Type B pancreatic cell (in vitro differentiated cells): ENCODE data around the gene TTR. TPM values are rescaled to one million over a fixed set of nuclear protein-coding genes. Genes with fewer than 3 reads are reported as not detected.

ENCODE experiments used
- DNase-seq: peaks from one replicate; pipeline ENCODE4 v3.0.0; 2021; ENCODE audit warnings: mixed read lengths; ENCODE audit not compliant: unreplicated experiment; ENCODE audit errors: extremely low spot score
- H3K27ac Mint-ChIP-seq: 2 replicates; pipeline ENCODE4 v1.8.0; 2021; ENCODE audit warnings: mild to moderate bottlenecking, mixed read lengths
- H3K27me3 Mint-ChIP-seq: 2 replicates; pipeline ENCODE4 v1.8.0; 2021; ENCODE audit warnings: mixed read lengths
- H3K36me3 Mint-ChIP-seq: 2 replicates; pipeline ENCODE4 v1.8.0; 2021; ENCODE audit warnings: mixed read lengths
- H3K4me1 Mint-ChIP-seq: one replicate; pipeline ENCODE4 v1.8.0; 2021; ENCODE audit warnings: mixed read lengths; ENCODE audit not compliant: unreplicated experiment
- H3K4me3 Mint-ChIP-seq: 2 replicates; pipeline ENCODE4 v1.8.0; 2021; ENCODE audit warnings: mild to moderate bottlenecking, mixed read lengths
- H3K9me3 Mint-ChIP-seq: 2 replicates; pipeline ENCODE4 v1.8.0; 2021; ENCODE audit warnings: mixed read lengths
- CTCF ChIP-seq: fragments of 200-600 bp; sonication (generic); conservative IDR thresholded peaks from 2 replicates; pipeline ENCODE4 v1.5.0; 2021; ENCODE audit warnings: antibody characterized with exemption, mild to moderate bottlenecking
- total RNA-seq: library from RNA; stranded (reverse); gene quantifications from 2 replicates; pipeline ENCODE4 v1.2.1, GENCODE V29; 2021; ENCODE audit warnings: low replicate concordance

Gene TTR
- total RNA-seq, 1 donor from 2014 or later = 2,711 TPM

GRCh38 chr18:31643003-31643402, 51.3 kb downstream of the TTR start:
- Mint-ChIP-seq H3K4me3 (no peak overlapping the region), H3K27ac (no peak overlapping the region), H3K4me1 (peaks cover 15% of the 10 kb centered on the region), H3K36me3 (peaks cover 22% of the 10 kb centered on the region), H3K27me3 (no peaks in the 10 kb centered on the region), H3K9me3 (peaks cover 7% of the 10 kb centered on the region)
- TF ChIP-seq CTCF = no peak
- no peak for DNase-seq

- Mint-ChIP-seq H3K9me3 (no peaks in the 10 kb centered on the region), H3K27ac (no peak overlapping the region), H3K4me3 (no peak overlapping the region), H3K27me3 (no peaks in the 10 kb centered on the region), H3K4me1 (peaks cover 28% of the 10 kb centered on the region), H3K36me3 (peaks cover 12% of the 10 kb centered on the region)
- TF ChIP-seq CTCF = no peak
- no peak for DNase-seq
Observed at GRCh38 chr18:31645411-31645810, 53.7 kb downstream of the TTR start.

GRCh38 chr18:31646332-31647126, 54.9 kb downstream of the TTR start:
- Mint-ChIP-seq H3K4me1 (peaks cover 28% of the 10 kb centered on the region), H3K27me3 (no peaks in the 10 kb centered on the region), H3K9me3 (no peaks in the 10 kb centered on the region), H3K27ac (peak overlapping the region; percentile 77), H3K36me3 (peaks cover 11% of the 10 kb centered on the region), H3K4me3 (peak overlapping the region; percentile 29)
- no peak for TF ChIP-seq CTCF
- DNase-seq = no peak

GRCh38 chr18:31647127-31647753, 55.6 kb downstream of the TTR start:
- Mint-ChIP-seq H3K9me3 (peaks cover 4% of the 10 kb centered on the region), H3K4me1 (peaks cover 28% of the 10 kb centered on the region), H3K27me3 (no peaks in the 10 kb centered on the region), H3K36me3 (peaks cover 10% of the 10 kb centered on the region), H3K27ac (peak overlapping the region; percentile 78), H3K4me3 (peak overlapping the region; percentile 18)
- no peak for DNase-seq
- no peak for TF ChIP-seq CTCF

Other genes with a start within 250 kb of the TTR start
- 0.07 and 0.17 TPM in 2 replicates for gene DSG4, start 215.1 kb upstream of the TTR start, total RNA-seq
- gene DSG3, start 144.1 kb upstream of the TTR start, total RNA-seq = 1.1 and 4.5 TPM in 2 replicates
- gene DSG2, start 93.7 kb upstream of the TTR start, total RNA-seq = 117 and 272 TPM in 2 replicates
- gene B4GALT6, start 92.7 kb downstream of the TTR start, total RNA-seq = 35.9 and 47.5 TPM in 2 replicates
- not detected in 2 replicates for gene SLC25A52, start 169.0 kb downstream of the TTR start, total RNA-seq